ENCODE results near the gene CCR6. TPM values are rescaled to one million over a fixed set of nuclear protein-coding genes. Genes with fewer than 3 reads are reported as not detected.
A peak's percentile ranks its signal among the peaks of the same experiment; 100 is the strongest.

CCR6 gene
- total and polyA plus RNA-seq, 10 of the 15 experiments (the other 5 are each of a cell fraction or from before 2014, with no cell fraction given), result 2.2 to 7.6 (median 6.7) TPM

DNA sequence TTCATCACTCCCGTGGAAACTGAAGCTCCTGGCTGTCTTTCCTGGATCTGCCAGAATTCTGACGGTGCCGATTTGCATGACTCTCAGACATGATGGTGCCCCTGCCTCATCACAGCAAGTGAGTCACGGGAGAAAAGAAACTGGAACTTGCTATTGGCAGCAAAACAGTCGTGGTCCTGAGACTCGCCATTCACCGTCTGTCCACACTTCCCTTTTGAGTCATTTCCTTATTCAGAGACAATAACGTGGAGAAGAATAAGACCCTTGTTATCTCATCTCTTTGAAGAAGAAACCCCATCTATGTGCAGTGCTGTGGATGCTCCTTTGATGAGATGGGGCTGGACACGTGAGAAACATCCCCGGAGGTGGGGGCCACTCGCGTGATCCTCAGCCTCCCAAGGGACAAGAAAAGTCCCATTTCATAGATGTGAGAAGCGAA, 30.6 kb downstream of the CCR6 start (continued):
- TF ChIP-seq IRF3 (IDR thresholded peaks at IDR 0.05) (no peak), TCF3 (IDR thresholded peaks at IDR 0.05; ENCODE audit: borderline replicate concordance, insufficient read depth, low read depth, low read length) (no peak), JUND (IDR thresholded peaks at IDR 0.05; ENCODE audit: low read depth, low read length) (peak; percentile 90), POLR2AphosphoS2 (IDR thresholded peaks at IDR 0.05; ENCODE audit: low read depth, low read length) (no peak), YY1 (IDR thresholded peaks at IDR 0.05; ENCODE audit: low read depth, low read length) (peak; percentile 51; the same call in 1 of the 2 replicates), ZNF384 (IDR thresholded peaks at IDR 0.05; ENCODE audit: borderline replicate concordance, low read depth, low read length) (no peak), RAD51 (IDR thresholded peaks at IDR 0.05) (peak; percentile 66), MYB (IDR thresholded peaks at IDR 0.05; ENCODE audit: borderline replicate concordance, low read depth, low read length) (no peak), HCFC1 (IDR thresholded peaks at IDR 0.05; ENCODE audit: low read length) (no peak), SIN3A (IDR thresholded peaks at IDR 0.05; ENCODE audit: low read depth, low read length) (no peak), JUNB (IDR thresholded peaks at IDR 0.05) (peak; percentile 92), CREB1 (IDR thresholded peaks at IDR 0.05; ENCODE audit: low read depth) (0 out of 2 replicates have a peak, but pooled peaks have one; percentile 45), MTA2 (IDR thresholded peaks at IDR 0.05; ENCODE audit: low read depth) (peak; percentile 75), CUX1 (IDR thresholded peaks at IDR 0.05; ENCODE audit: insufficient replicate concordance, low read depth, low read length) (peak; percentile 55), HDAC2 (IDR thresholded peaks at IDR 0.05) (no peak), ESRRA (IDR thresholded peaks at IDR 0.05; ENCODE audit: low read length) (no peak), WRNIP1 (IDR thresholded peaks at IDR 0.05; ENCODE audit: borderline replicate concordance, low read depth, low read length) (no peak), GABPA (IDR thresholded peaks at IDR 0.05; ENCODE audit: low read depth) (no peak), CBX5 (IDR thresholded peaks at IDR 0.05; ENCODE audit: low read depth) (no peak)
- TF ChIP-seq, protein P1, sequence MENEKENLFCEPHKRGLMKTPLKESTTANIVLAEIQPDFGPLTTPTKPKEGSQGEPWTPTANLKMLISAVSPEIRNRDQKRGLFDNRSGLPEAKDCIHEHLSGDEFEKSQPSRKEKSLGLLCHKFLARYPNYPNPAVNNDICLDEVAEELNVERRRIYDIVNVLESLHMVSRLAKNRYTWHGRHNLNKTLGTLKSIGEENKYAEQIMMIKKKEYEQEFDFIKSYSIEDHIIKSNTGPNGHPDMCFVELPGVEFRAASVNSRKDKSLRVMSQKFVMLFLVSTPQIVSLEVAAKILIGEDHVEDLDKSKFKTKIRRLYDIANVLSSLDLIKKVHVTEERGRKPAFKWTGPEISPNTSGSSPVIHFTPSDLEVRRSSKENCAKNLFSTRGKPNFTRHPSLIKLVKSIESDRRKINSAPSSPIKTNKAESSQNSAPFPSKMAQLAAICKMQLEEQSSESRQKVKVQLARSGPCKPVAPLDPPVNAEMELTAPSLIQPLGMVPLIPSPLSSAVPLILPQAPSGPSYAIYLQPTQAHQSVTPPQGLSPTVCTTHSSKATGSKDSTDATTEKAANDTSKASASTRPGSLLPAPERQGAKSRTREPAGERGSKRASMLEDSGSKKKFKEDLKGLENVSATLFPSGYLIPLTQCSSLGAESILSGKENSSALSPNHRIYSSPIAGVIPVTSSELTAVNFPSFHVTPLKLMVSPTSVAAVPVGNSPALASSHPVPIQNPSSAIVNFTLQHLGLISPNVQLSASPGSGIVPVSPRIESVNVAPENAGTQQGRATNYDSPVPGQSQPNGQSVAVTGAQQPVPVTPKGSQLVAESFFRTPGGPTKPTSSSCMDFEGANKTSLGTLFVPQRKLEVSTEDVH (IDR thresholded peaks at IDR 0.05; ENCODE audit: low read depth, partially characterized antibody), result no peak
- TF ChIP-seq, protein P2, sequence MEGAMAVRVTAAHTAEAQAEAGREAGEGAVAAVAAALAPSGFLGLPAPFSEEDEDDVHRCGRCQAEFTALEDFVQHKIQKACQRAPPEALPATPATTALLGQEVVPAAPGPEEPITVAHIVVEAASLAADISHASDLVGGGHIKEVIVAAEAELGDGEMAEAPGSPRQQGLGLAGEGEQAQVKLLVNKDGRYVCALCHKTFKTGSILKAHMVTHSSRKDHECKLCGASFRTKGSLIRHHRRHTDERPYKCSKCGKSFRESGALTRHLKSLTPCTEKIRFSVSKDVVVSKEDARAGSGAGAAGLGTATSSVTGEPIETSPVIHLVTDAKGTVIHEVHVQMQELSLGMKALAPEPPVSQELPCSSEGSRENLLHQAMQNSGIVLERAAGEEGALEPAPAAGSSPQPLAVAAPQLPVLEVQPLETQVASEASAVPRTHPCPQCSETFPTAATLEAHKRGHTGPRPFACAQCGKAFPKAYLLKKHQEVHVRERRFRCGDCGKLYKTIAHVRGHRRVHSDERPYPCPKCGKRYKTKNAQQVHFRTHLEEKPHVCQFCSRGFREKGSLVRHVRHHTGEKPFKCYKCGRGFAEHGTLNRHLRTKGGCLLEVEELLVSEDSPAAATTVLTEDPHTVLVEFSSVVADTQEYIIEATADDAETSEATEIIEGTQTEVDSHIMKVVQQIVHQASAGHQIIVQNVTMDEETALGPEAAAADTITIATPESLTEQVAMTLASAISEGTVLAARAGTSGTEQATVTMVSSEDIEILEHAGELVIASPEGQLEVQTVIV (IDR thresholded peaks at IDR 0.05; ENCODE audit: borderline replicate concordance, partially characterized antibody), result no peak

All from GM12878 (cell line).